Hematopoietic multipotent progenitor cell (in vitro differentiated cells): ENCODE data around the gene KTN1. TPM values are rescaled to one million over a fixed set of nuclear protein-coding genes. Genes with fewer than 3 reads are reported as not detected.
A peak's percentile ranks its signal among the peaks of the same experiment; 100 is the strongest.

ENCODE experiments used
- DNase-seq, 3 donors: peaks; one replicate each; pipeline ENCODE4 v3.0.0-alpha.2; 2011 to 2015; ENCODE audit warnings: low read depth in 2 of 3, low spot score in 2 of 3
- total RNA-seq: library from RNA; depleted of rRNA; stranded (reverse); fragments of >200 nt; gene quantifications from one replicate; pipeline ENCODE4 v1.2.3, GENCODE V29; 2012

KTN1 gene
- total RNA-seq, 1 donor = 15.1 TPM

DNA sequence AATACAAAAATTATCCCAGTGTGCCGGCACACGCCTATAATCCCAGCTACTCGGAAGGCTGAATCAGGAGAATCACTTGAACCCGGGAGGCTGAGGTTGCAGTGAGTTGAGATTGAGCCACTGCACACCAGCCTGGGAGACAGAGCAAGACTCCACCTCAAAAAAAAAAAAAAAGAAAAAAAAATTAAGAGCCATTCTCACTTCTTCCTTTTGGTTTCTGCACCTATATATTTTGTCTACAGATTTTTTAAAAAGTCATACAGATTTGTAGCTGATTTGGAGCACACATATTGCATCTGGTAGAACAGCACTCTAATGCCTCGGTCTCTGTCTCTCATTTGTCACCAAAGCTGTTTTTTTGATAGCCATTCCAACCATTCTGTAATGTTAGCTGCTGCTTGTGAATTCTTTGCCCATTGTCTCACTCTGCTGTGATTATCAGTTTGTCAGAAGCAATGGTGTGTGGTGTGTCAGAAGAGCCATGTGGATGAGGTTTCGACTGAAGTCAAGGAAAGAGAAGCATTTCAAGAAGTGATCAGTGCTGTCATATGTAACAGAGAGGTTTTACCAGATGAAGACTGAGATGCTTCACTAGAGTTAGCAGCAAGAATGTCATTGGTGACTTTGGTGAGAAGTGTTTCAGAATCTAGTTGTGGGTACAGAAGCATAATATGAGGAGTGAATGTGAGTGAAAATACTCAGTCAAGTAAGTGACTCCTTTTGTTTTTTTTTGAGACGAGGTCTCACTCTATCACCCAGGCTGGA, 8.7 kb upstream of the KTN1 start:
- DNase-seq = no peak

GRCh38 chr14:55572578-55572977, 7.4 kb upstream of the KTN1 start:
- DNase-seq = no peak

GRCh38 chr14:55574988-55575387, 5.0 kb upstream of the KTN1 start:
- DNase-seq = no peak

GRCh38 chr14:55577229-55577628, 2.8 kb upstream of the KTN1 start:
- DNase-seq = no peak

- DNase-seq = no peak
Observed at GRCh38 chr14:55578511-55578910, 1.5 kb upstream of the KTN1 start.

- DNase-seq = peak; percentile 36 to 71 (median 56)
Observed at GRCh38 chr14:55580470-55581341, 699 bp downstream of the KTN1 start.

DNA sequence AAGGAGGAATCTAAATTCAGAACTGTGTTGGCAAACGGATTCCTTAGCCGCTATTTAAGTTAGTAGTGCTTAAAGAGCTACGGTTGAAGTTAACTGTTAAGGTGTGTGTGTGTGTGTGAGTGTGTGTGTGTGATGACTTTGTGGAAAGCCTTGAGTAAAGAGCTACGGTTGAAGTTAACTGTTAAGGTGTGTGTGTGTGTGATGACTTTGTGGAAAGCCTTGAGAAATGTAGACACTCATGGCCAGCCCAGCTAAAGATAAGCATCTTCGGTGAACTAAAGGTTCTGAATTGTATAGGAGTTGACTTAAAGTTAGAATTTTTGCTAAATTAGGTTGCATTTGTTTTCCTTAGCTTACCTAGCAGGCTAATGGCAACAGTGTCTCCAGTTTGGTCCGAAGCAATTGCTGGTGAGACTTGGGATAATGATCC, 1.4 kb downstream of the KTN1 start:
- DNase-seq = no peak

GRCh38 chr14:55582746-55583145, 2.7 kb downstream of the KTN1 start:
- peak in 1 of 3 donors; percentile 28 for DNase-seq

DNA sequence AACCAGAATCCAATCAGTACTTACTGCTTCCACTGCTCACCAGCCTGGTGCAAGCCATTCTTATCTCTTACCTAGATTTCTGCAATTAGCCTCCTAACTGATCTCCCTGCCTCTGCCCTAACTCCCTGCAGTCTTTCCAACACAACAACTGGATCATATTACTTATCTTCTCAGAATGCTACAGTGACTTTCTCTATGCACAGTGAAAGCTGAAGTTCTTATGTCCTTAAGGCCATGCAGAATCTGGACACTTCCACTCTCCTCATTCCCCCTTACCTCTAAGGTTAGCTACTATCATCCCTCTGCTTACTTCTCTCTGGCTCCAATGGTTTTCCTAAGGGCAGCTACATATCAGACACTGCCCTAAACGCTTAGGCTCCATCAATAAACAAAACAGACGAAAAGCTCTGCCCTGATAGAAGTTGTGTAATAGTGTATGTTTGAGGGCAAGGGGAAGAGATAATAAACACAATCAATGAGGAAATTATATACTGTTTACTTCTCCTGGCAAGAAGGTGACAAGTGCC, 4.0 kb downstream of the KTN1 start:
- no peak for DNase-seq

DNA sequence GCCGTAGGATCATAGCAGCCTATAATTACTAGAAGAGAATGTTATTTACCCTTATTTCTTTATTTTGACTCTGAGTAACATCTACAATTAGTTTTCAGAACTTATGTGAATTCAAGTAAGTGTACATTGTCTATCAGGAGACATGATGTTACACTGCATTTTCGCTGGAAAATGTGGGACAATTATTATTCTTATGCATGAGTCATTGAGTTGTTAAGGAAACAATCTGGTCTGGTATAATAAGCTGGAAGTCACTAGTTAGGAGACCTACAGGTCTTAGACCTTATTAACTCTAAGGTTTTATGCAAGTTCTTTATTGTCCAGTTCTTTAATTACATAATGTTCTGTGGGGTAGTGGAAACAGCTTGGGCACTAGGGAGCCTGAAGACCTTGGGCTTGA, 5.8 kb downstream of the KTN1 start:
- no peak for DNase-seq

GRCh38 chr14:55586411-55586810, 6.4 kb downstream of the KTN1 start:
- DNase-seq = no peak

DNA sequence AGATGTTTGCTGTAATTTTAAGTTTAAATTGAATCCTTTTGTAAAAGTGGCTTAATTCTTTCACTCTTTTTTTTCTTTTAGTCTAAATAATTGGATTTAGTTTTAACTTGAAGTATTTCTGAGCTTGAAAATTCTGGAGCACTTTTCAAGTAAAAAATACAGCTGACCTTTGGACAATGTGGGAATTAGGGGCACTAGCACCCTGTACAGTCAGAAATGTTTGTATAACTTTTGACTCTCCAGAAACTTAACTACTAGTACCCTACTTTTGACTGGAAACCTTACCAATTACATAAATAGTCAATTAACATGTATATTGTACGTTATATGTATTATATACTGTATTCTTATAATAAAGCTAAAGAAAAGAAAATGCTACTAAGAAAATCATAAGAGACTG, 7.8 kb downstream of the KTN1 start:
- DNase-seq = no peak

GRCh38 chr14:55588259-55588699, 8.3 kb downstream of the KTN1 start:
- DNase-seq = no peak

- no peak for DNase-seq
Observed at GRCh38 chr14:55589171-55589570, 9.2 kb downstream of the KTN1 start.

GRCh38 chr14:55592436-55592835, 12.4 kb downstream of the KTN1 start:
- no peak for DNase-seq

- peak in 1 of 3 donors; percentile 13 for DNase-seq
Observed at GRCh38 chr14:55593698-55594097, 13.7 kb downstream of the KTN1 start.

- DNase-seq = no peak
Observed at GRCh38 chr14:55599250-55599879, 19.4 kb downstream of the KTN1 start.

- DNase-seq = no peak
Observed at GRCh38 chr14:55600784-55601561, 21.0 kb downstream of the KTN1 start.

DNA sequence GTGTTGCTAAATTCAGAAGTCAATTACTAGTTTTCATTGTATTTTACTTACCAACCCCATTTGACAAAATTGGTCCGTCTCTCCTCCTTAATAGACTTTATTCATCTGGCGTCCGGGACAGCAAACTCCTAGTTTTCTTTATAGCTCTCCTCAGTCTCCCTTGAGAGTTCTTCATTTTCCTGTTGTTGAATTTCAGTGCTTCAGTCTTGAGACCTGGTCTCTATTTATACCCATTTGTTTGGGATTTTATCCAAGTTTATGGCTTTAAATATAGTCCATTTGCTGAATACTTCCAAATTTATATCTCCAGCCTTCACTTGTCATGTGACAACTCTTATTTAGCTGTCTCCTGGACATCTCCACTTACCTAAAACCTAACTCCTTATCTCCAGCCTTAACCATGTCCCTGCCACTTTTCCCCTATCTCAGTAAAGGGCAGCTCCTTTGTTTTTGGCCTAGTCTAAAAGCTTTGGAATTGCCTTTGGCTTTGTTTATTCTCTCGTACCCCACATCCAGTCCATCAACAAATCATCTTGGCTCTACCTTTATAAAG, 23.5 kb downstream of the KTN1 start:
- no peak for DNase-seq

DNA sequence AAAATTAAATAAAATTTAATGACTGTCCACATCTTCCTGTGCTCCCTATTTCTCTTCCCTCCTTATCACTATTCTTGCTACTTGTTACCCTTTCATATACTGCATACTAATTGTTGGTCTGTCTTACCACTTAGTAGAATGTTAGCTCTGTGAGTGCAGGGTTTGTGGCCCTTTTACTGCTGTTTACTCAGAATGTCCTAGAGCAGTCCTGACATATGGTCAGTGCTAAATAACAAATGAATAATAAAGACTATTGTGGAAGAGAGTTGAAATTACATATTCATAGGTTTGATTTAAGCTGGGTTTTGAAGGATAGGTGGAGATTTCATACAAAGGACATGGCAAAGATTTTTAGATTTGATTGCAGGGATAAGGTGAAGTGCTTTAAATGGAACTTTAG, 24.5 kb downstream of the KTN1 start:
- no peak for DNase-seq
